Thyroid gland (tissue), 4 donors: ENCODE measurements around the gene MAPK7. TPM values are rescaled to one million over a fixed set of nuclear protein-coding genes. Genes with fewer than 3 reads are reported as not detected.

ENCODE experiments used
- DNase-seq, 2 donors: peaks; one replicate each; pipeline ENCODE4 v3.0.0-alpha.2; 2019
- H3K27ac ChIP-seq, 3 donors: fragments of 200-600 bp; sonication (generic); 1 replicate in 2 of 3; 2 replicates in 1 of 3; pipeline ENCODE4 v1.5.1; 2016 to 2019; ENCODE audit warnings: mild to moderate bottlenecking in 1 of 3, moderate library complexity in 1 of 3
- H3K27me3 ChIP-seq: fragments of 200-600 bp; sonication (generic); one replicate; pipeline ENCODE4 v1.5.1; 2019
- H3K36me3 ChIP-seq, 2 donors: fragments of 200-600 bp; sonication (generic); one replicate each; pipeline ENCODE4 v1.5.1; 2016 to 2019
- H3K4me1 ChIP-seq, 2 donors: fragments of 200-600 bp; sonication (generic); one replicate each; pipeline ENCODE4 v1.5.1; 2017 to 2019
- H3K4me3 ChIP-seq, 3 donors: fragments of 200-600 bp; sonication (generic); replicated peaks in 1 of 3; 1 replicate in 2 of 3; 2 replicates in 1 of 3; pipeline ENCODE4 v1.5.1; 2016; ENCODE audit warnings: mild to moderate bottlenecking in 1 of 3
- H3K9me3 ChIP-seq: fragments of 200-600 bp; sonication (generic); one replicate; pipeline ENCODE4 v1.5.1; 2017
- POLR2A ChIP-seq, 2 donors: fragments of 450-650 bp; IDR thresholded peaks; one replicate each; pipeline ENCODE4 v1.6.1; 2017; ENCODE audit warnings: antibody characterized with exemption in 2 of 2, mild to moderate bottlenecking in 2 of 2, moderate library complexity in 1 of 2
- WGBS, 2 donors: methylation state at CpG; one replicate each; pipeline ENCODE4 v1.1.5; 2017; 5-methylcytosine and 5-hydroxymethylcytosine counted together
- intact Hi-C: fragments of 100-400 bp; cut with DNase I; formaldehyde crosslinking; loops from one replicate; pipeline ENCODE4 v1.15.1; 2023
- total RNA-seq, 4 donors: library from RNA; depleted of rRNA; stranded (reverse); fragments of >200 nt; gene quantifications; one replicate each; pipeline ENCODE4 v1.2.3, GENCODE V29; 2016
- TF ChIP-seq, protein P1 (sequence below), 6 experiments: fragments of 200-600 bp in 3 of 6; fragments of 450-650 bp in 3 of 6; sonication (generic) in 3 of 6; IDR thresholded peaks; one replicate each; pipeline ENCODE4 v1.5.1; 2016 to 2019; ENCODE audit warnings: antibody characterized with exemption in 6 of 6, mild to moderate bottlenecking in 2 of 6, inconsistent platforms in 1 of 6, moderate library complexity in 1 of 6

Gene MAPK7
- total RNA-seq, 4 donors from 2014 or later = 22.4 to 46.5 (median 31.3) TPM

GRCh38 chr17:19339341-19339815 is 38.9 kb upstream of the MAPK7 start:
- intact Hi-C loops = no loop called here
- Histone ChIP-seq H3K36me3 (no peaks in the 10 kb centered on the region), H3K4me3 (no peak overlapping the region), H3K27ac (no peak overlapping the region), H3K27me3 (no peaks in the 10 kb centered on the region), H3K9me3 (no peaks in the 10 kb centered on the region), H3K4me1 (peaks cover 5 to 16% of the 10 kb centered on the region in 2 donors)
- DNase-seq = no peak
- TF ChIP-seq, protein P1, sequence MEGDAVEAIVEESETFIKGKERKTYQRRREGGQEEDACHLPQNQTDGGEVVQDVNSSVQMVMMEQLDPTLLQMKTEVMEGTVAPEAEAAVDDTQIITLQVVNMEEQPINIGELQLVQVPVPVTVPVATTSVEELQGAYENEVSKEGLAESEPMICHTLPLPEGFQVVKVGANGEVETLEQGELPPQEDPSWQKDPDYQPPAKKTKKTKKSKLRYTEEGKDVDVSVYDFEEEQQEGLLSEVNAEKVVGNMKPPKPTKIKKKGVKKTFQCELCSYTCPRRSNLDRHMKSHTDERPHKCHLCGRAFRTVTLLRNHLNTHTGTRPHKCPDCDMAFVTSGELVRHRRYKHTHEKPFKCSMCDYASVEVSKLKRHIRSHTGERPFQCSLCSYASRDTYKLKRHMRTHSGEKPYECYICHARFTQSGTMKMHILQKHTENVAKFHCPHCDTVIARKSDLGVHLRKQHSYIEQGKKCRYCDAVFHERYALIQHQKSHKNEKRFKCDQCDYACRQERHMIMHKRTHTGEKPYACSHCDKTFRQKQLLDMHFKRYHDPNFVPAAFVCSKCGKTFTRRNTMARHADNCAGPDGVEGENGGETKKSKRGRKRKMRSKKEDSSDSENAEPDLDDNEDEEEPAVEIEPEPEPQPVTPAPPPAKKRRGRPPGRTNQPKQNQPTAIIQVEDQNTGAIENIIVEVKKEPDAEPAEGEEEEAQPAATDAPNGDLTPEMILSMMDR (IDR thresholded peaks at IDR 0.05) = no peak
- TF ChIP-seq POLR2A (IDR thresholded peaks at IDR 0.05) = no peak
- 42 to 44% methylated on average over 2 of the region's 2 CpGs for WGBS, 2 donors

GRCh38 chr17:19341211-19341631 is 37.1 kb upstream of the MAPK7 start:
- no peak overlapping the region for H3K27ac ChIP-seq
- WGBS, 2 donors = 74% methylated on average over 7 of the region's 7 CpGs

DNA sequence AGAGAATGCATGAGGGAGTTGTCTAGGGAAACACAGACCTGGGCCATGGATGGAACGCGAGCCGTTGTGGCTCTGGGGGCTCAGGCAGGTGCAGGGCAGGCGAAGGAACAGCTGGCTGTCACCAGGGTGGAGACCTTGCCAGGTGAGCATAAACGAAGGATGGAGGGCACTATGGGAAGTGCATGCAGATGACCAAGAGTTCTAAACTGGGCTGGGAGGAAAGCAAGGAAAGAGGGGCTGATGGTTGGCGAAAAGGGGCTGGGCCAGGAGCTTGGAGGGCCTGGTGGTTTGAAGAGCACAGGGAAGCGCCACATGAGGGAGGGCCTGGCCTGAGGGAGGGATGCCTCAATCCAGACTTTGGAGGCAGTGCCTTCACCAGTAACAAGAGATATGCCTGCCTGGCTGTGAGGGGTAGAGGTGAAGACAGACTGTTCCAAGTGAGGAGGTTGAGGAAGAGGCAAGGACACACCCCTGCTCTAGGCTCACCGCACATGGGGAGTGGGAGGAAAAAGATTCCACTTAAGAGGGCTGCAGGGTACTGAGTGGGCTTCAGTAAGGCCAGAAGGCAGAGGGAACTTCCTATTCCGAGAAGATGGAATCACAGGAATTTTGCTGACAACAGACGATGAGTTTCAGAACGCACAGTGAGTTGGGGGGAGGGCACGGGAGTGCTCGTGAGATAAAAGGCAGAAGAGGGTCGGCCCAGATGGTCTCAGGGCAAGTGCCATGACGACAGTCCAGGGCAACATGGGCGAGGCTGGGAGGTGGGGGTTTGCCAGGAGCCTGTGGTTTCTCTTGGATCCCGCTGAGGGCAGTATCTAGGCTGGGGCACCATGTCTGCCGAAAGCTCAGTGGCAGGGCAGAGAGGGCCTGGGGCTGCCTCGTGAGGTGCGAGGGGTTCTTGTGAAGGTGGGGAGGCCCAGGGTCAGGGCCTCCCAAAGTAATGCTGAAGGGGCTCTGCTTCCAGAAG is 36.4 kb upstream of the MAPK7 start:
- intact Hi-C loops = no loop called here
- no peaks in the 10 kb centered on the region for H3K36me3 ChIP-seq
- H3K27ac ChIP-seq = no peak overlapping the region
- peaks cover 5 to 27% of the 10 kb centered on the region in 2 donors for H3K4me1 ChIP-seq
- 76 to 78% methylated on average over 18 to 20 of the region's 20 CpGs for WGBS, 2 donors
- TF ChIP-seq, protein P1 (IDR thresholded peaks at IDR 0.05) = no peak
- TF ChIP-seq POLR2A (IDR thresholded peaks at IDR 0.05) = no peak
- H3K27me3 ChIP-seq = no peaks in the 10 kb centered on the region
- DNase-seq = no peak
- H3K4me3 ChIP-seq = no peak overlapping the region
- no peaks in the 10 kb centered on the region for H3K9me3 ChIP-seq

More at GRCh38 chr17:19341211-19341631, 37.1 kb upstream of the MAPK7 start:
- no peak for TF ChIP-seq POLR2A (IDR thresholded peaks at IDR 0.05)
- TF ChIP-seq, protein P1 (IDR thresholded peaks at IDR 0.05) = no peak
- DNase-seq = no peak
- Histone ChIP-seq H3K4me1 (peaks cover 5 to 24% of the 10 kb centered on the region in 2 donors), H3K36me3 (no peaks in the 10 kb centered on the region), H3K4me3 (no peak overlapping the region), H3K27me3 (no peaks in the 10 kb centered on the region), H3K9me3 (no peaks in the 10 kb centered on the region)
- intact Hi-C loops = no loop called here

DNA sequence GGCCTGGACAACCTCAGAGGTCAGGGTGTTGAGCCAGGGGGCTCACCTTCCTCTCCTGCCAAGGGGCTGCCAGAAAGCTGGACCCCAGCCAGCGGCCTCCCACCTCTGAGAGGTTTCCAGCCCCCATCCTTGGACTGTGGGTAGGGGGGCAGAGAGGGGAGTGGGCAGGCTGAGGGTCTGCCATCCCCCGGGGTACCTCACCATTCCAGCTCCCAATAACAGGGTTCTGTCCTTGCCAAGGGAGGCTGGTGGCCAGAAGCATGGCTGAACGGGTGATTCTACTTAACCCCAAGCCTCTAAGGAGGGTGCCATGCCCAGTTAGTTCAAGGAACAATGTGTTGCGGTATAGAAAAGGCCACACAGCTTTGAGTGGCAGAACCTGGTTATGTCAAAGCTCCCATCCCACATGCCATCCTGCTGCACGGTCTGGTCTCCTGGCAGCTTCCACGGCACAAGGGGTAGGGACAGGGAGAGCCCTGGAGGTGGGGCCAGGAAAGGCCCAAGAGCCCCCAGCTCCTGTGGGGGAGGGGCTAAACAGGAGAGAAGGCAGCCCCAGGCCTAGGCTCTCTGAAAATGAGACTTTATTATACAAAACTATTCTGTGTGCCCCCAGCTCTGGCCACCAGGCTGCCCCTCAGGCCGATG is 35.6 kb upstream of the MAPK7 start:
- TF ChIP-seq POLR2A (IDR thresholded peaks at IDR 0.05) = no peak
- TF ChIP-seq, protein P1 (IDR thresholded peaks at IDR 0.05) = no peak
- Histone ChIP-seq H3K27me3 (no peaks in the 10 kb centered on the region), H3K27ac (no peak overlapping the region), H3K4me1 (peaks cover 0 to 23% of the 10 kb centered on the region in 2 donors), H3K36me3 (no peaks in the 10 kb centered on the region), H3K9me3 (no peaks in the 10 kb centered on the region), H3K4me3 (no peak overlapping the region)
- DNase-seq = no peak
- intact Hi-C loops = no loop called here
- 59 to 74% methylated on average over 4 to 7 of the region's 7 CpGs for WGBS, 2 donors
